GM21717 (cell line): ENCODE results near the gene COL19A1.
A peak's percentile ranks its signal among the peaks of the same experiment; 100 is the strongest.

Experiments used
- ATAC-seq: cut with Tn5 transposase; IDR thresholded peaks from one replicate; pipeline ENCODE4 v1.9.1; 2021; ENCODE audit warnings: mild to moderate bottlenecking, moderate library complexity; ENCODE audit not compliant: unreplicated experiment

COL19A1 gene

DNA sequence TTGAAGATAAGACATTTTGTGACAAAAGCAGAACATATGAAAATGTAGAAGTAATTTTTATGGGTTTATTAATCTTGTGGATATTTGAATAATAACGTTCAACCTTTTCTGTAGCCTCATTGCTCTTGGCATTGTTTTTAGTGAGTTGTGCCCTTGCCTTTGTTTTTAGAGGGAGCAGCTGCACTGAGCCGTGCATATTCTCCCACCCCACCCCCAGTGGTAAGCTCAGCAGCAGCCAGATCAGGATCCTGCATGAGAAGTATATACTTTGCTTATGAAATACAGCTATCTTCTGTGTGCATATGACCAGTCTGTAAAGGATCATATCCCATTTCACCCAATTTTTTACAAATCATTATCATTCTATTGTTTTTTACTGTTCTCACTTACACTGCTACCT, 252.3 kb downstream of the COL19A1 start:
- ATAC-seq: no peak

DNA sequence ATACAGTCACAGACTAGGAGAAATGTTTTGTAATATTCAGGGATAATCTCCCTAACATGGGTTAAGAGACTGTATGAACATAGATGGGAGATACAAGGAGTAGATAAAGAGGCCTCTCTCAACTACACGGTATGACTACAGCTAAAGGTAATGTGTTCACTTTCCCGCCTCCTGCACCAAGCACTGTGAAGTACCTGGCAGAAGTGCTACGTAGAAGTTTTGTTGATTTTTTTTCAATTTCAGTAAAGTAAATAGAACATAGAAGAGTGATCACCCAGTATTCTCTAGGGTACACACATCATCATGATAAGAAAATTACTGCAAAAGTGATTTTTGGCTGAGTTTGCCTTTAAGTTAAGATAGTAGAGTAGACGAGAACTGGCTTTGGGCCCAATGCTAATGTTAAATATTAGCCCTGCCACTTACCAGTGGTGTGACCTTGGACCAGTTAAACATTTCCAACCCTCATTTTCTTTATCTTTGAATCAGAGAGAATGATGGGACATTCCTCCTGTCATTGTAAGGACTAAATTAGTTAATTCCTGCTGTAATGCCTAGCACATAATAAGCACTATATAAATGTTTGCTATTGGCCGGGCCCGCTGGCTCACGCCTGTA, 253.0 kb downstream of the COL19A1 start:
- no peak for ATAC-seq

DNA sequence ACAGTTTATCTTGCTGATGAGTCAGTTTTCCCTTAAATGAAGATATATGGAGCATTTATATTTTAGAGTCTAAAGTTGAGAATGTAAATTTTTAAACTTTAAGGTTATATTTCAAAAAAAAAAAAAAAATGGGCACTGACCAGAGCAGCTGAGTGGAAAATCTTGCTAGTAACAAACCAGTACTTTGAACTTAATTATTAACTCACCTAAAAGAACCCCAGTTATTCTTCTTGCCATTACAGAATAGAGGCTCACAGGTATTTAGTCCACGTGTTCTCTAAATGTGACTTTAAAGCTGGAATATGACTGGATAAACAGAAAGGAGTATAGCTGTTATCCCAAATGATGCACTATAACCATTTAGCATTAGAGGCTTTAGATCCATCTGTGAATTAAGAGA, 258.1 kb downstream of the COL19A1 start:
- no peak for ATAC-seq

DNA sequence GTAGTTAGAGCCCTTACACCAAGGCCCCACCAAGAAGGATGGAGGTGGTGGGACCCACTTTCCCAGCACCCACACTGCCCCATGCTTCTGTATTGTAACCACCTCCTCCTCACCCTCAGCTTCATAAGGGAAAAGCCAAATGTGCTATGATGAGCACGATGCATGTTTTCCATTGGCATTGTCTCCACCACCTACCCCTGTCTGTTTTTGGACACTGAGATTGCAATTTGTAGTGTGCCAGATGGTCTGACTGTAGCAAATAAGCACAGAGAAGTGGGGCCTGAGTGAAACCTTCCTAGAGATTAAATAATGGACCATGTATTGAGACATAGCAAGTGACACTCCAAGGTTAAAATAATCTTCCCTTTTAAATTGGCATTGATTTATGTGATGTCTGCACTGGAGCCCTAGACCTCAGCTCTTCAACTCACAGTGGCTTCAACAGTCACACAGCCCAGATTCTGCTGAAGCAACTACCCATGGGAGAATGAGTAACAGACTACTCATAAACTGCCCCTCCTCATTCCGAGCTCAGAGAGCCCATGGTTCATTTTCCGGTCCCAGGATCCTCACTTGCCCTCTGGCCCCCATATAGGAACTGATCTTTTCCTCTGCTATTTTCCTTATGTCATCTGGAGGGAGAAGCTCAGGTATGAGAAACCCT, 258.7 kb downstream of the COL19A1 start:
- no peak for ATAC-seq

DNA sequence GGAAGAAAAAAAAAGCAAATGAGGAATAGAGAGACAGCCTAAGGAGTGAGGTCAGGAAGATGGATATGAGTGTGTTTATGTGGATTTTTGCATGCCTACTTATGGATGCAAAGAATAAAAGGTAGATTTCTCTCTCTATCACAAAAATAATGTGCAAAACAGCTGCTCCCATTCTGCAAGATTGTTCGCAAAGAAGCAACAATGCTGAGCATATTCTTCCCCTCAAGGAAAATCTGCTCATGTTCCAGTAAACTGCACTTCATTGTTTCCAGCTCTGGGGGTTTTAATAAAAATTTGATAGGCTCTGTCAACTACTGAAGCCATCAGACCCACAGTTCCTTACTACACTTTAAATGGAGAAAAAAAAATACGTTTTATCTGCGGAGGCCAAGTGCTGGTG, 259.2 kb downstream of the COL19A1 start:
- no peak for ATAC-seq

DNA sequence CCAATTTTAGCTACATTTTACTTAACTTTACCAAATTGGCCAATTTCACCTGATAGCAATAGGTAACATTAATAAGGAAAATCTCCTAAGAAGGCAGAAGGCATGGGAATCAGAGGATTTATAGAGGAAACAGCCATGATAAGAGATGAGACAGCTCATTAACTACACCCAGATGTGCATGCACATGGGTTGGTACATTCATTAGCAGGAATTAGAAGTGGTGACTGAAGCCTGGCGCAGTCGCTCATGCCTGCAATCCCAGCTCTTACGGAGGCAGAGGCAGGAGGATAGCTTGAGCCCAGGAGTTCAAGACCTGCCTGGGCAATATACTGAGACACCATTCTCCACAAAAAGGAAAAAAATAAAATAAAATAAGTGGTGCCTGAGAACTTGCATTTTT, 263.0 kb downstream of the COL19A1 start:
- no peak for ATAC-seq

DNA sequence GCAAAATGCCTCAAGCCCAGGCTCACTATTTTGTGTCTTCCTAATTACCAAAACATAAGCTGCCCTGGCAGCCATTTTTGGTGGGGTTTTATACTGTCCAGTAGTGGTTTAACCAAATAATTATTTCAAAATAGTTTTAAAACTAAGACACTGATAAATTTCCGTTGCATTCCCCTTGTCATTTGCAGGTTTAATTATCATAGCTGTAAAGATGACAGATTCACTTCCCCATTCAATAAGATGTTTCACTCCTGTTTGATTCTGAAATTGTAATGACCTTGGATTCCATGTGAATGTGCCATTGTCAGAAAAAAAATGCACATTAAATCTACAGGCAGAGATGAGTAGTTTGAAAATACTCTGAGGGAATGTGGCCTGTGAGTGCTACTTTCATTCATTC, 264.5 kb downstream of the COL19A1 start:
- no peak for ATAC-seq

DNA sequence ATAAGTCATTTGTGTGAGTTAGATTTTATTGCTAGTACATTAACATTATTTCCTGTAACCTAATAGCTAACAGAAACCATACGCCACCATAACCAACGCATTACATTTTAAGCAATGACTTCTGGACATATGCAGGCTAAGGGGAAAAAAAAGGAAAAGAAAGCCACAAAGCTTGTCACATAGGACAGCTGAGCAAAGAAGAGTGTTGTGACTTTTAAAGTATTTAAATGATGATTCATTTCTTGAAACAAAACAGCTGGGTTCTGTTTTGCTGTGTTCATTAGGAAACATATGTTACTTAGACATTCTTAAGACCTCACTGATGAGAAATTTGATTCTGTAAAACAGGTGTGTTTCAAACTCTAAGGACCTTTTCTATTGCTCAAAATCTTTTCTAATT, 265.2 kb downstream of the COL19A1 start:
- ATAC-seq: peak; percentile 94

DNA sequence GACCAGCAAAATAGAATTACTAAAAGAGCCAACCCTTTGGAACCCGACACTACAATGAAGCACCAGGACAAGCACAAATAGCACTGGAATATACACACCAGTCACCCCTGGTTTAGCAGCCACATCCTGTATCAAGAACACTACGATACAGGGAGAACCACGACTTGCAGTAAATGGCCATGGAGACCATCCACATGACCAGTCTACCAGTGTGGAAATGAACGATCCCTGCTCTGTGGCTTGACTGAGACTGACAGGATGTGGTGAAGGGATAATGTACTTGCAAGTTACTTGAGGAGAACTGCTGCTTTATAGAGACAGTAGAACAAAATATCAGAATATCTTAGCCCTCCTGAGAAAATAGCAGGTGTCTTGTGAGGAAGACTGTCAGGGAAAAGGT, 266.9 kb downstream of the COL19A1 start:
- ATAC-seq: no peak

DNA sequence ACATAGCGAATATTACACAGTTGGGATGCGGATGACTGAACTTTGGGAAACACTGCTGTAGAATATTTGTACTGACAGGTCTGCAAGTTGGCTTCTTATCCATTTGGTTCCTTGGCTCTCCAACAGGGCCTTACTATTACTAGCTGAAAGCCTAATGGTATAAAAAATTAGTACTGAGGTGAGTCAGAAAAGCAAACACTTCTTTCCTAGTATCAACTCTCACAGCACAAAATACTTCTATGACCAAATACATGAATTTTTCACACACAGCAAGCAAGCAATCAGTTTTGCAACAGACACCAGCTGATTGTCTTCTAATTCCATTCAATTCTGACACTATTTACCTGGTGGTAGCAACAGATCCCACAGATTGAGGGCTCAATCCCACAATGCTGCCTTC, 268.2 kb downstream of the COL19A1 start:
- ATAC-seq: no peak

DNA sequence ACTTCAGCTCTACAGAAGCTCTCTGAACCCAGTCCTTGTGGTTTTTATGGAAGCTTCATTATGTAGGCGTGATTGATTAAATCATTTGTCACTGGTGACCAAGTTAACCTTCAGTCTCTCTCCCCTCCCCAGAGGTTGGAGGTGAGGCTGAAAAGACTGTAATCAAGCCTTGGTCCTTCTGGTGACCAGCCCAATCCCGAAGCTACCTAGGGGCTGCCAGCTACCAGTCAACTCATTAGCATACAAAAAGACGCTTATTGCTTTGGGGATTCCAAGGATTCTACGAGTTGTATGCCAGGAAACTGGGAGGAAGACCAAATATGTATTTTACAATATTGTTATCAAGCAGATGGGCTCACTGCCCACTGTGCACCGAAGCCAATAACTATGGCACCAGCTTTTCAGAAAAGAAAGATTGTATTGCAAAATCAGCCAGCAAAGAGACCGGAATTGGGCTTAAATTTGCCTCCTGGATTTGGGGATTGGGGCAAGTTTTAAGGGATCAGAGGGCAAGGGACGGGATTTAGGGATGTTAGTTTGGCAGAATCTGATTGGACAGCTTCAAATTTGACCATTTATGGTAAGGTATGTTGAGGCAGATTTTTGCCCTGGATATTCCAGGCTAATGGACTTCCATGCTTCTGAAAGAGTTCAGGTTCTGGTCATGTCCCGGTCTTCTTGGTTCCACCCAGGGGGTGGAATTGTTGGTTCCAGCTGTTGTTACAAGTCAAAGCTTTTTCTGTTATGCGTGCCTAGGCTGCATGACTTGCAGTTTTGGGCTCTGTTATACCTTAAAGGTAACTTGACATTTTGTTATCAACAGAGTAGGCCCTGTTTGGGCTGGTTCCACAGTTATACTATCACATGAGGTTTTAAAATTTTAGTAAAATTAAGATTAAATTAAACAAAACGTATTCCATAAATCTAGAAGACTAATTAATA, 269.1 kb downstream of the COL19A1 start:
- no peak for ATAC-seq

DNA sequence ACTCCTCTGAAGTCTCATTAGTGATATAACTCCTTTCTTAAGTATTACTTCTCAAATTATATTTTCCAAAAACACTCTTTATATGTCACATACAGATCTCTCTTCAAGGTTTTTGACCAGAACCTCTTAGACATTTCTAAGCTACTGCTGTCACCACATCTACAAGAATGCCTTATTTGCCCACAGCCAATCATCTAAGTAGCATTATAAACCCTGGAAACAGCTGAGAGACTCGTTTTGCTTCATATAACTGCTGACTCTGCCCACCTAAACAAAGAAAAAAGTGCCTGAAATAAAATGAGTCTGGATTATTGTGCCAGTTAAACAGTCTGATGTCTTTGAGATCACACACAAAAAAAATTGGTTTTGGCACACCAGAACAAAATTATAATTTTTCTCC, 270.6 kb downstream of the COL19A1 start:
- no peak for ATAC-seq

DNA sequence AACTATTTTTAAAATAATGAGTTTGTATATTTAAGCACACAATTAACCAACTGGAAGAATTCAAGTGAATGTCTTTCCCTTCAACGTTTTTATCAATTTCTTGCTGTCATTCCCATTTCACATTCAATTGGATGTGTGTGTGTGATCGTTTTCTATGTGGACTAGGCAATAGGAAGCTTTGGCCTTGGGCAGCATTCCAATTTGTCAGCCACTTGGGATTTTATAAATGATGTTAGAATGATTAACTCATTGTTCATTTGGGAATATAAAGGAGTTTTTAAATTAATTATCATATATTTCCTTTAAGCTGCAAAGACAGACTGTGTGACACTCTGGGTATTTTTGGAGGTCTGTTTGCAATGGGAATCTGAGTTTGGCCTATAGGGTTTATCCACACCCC, 274.1 kb downstream of the COL19A1 start:
- ATAC-seq: no peak

DNA sequence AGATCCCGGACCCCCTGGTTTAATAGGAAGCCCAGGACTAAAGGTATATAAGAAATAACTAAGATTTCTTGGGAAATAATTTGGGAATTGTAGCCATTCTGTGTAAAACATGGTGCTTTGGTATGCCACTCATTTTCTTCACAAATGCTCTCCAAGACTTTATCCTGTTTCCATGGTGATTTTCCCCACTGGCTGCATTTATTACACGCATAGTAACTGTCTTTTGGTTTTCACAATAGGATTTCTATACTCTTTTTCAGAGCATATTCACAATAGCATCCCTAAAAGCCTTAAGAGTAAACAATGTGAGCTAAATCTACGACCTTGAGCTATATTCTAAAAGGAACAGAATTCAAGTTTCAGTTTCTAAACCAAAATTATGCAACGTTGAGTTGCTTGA, 275.7 kb downstream of the COL19A1 start:
- no peak for ATAC-seq

DNA sequence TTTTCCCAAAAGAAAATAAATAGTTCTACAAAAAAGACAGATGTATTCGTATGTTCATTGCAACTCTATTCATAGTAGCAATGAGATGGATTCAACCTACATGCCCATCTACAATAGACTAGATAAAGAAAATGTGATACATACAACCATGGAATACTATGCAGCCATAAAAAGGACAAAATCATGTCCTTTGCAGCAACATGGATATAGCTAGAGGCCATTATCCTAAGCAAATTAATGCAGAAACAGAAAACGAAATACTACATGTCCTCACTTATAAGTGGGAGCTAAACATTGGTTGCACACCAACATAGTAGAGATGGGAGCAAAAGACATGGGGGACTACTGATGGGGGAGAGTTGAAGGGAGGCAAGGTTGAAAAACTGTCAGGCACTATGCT, 278.8 kb downstream of the COL19A1 start:
- ATAC-seq: no peak

DNA sequence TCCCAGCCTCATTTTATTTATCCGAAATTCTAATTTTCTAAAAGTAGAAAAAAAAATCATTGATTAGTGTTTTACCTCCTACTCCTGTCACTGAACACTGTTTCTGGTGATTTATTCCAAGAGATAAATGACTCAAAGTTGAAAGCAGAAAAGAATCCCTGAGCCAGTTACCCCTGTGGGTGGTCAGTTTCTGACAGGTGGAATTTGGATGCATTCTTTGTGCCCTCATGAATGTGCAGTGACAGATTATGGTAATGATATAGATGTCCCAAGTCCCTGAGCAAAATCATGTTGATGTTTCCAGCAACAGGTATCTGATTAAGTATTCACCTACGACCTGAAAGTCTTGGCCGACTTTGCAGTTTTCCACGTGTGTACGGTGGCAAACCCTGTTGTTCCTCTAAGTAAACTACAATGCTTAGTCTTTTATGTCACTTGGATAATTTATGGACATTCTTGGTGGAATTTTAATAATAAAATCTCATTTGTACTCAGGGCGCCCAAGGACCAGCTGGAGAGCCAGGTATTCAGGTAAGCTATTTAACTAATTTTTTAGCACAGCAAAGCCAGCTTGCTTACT, 282.9 kb downstream of the COL19A1 start:
- no peak for ATAC-seq

DNA sequence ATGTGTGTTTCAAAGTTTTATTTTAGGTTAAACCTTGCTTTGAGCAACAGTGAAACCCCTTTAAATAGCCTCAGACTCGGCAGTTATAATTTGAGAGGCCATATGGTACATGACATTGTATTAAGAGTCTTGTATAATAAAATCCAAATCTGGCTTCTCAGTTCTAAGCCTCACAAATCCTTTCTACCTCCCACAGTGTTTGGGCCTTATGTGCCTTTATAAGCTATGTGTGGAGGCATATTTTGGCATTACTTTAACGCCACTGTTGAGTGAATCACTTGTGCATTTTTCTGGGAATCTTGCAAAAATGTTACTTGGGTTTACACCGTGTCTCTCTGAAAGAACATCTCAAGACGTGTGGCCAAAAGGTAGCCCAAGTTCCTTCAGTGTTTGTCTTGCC, 284.2 kb downstream of the COL19A1 start:
- ATAC-seq: no peak

DNA sequence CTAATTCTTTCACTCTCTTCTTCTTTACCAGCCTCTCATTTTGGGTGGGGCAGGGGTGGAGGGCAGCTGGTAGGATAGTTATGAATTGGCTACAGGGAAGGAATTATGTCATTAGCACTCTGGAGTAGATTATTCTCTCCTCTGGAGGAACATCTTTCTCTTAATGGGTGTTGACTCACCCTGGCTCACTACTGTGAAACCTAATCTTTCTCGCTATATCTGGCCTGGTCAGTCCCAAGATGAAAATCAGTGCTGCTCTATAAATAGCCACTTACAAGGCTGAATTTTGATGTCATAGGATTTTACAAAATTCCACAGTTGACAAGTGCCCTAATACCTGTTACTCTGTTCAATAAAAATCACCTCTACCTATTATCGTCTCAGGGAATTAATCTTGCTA, 285.3 kb downstream of the COL19A1 start:
- ATAC-seq: no peak

DNA sequence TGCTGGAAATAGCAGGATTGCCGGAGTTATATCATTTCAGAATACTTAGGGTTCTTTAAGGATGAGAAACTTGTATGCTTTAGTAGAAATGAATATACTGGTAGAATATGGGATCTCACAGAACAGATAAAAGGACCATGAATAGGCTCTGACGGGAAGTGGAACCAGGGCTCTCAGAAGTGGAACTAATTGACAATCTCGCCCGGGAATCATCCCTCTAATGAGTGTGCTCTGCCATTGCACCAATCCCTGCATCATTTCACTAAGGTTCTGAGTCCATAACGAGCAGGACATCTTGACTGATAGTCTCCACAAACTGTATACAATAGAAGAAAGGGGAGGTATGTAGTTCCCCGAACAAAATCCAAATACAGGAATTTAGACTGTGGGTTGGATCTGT, 286.4 kb downstream of the COL19A1 start:
- ATAC-seq: no peak

DNA sequence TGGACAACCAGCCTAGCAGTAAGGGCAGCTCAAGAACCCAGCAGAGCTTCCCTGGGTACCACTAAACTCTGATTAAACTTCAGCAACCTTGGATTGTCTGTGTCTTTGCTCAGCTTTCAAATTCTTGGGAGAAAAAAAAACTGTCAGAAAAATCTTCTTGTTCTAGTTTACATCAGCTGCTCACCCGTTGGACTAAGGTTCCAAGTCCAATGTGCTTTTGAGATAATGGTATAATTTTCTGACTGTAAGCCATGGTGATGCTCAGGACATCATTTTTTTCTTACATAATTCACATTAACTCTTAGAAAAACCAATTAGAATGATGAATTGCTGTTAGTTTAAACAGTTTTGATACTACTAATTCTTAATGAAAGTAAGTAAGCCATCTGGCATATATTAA, 290.7 kb downstream of the COL19A1 start:
- no peak for ATAC-seq

DNA sequence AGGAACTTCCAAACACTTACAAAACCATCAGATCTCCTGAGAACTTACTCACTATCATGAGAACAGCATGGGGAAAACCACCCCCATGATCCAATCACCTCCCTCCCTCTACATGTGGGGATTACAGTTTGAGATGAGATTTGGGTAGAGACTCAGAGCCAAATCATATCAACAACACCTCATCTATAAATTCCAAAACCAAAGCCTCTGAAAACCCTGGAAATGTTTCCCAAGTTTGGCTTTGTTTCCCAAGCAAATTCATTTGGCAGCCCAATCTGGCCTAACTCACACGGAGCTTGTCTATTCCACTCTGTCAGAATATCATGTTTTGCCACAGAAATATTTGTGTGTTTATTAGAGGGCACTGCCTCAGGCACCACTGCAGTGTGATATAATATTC, 293.9 kb downstream of the COL19A1 start:
- ATAC-seq: no peak

DNA sequence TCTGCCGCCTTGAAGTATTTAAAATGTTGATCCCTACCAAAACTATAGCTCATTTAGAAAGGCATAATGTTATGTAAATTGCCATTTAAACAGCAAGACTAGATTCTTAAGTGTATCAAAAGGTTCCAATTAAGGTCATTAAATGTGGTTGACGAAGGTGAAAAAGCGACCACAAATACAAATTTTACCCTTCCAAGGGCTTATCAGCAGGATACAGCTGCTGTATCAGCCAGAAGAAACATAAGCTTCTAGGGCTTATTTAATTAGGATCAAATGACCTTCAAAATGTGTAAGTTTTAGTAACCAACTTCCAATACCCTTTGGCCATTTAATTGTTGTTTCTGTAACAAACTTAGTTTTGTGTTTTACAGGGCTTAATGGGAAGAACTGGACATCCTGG, 296.6 kb downstream of the COL19A1 start:
- no peak for ATAC-seq
